ENCODE measurements around the gene BCAT1.

The BCAT1 gene

DNA sequence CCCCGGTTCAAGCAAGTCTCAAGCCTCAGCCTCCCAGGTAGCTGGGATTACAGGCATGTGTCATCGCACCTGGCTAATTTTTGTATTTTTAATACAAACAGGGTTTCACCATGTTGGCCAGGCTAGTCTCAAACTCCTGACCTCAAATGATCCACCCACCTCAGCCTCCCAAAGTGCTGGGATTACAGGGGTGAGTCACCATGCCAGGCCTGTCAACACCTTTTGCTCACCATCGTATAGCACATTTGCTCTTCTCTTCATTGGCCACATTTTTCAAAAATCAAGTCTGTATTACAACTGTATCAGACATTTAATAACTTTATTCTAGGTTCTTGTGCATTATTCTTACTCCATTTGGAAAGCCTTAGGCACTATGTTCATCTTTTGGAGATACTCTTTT is 50.3 kb downstream of the BCAT1 start:
- peaks cover 12% of the 10 kb centered on the region for H3K4me1 ChIP-seq (ENCODE audit: control insufficient read depth, insufficient read depth, low read length)
- no peak overlapping the region for H3K4me3 ChIP-seq (ENCODE audit: low read length in 2 of 2)
- no peaks in the 10 kb centered on the region for H3K9me3 ChIP-seq (ENCODE audit: control insufficient read depth in 2 of 2, low read length in 2 of 2)
- no peak overlapping the region for H3K9ac ChIP-seq (ENCODE audit: low read length in 2 of 2)
- H3K36me3 ChIP-seq (ENCODE audit: control insufficient read depth in 2 of 2, insufficient read depth in 2 of 2, low read length in 2 of 2) = no peaks in the 10 kb centered on the region
- H3K27ac ChIP-seq (ENCODE audit: low read length) = no peak overlapping the region
- peaks cover 11 to 16% of the 10 kb centered on the region in 2 donors for H3K27me3 ChIP-seq (ENCODE audit: control insufficient read depth in 1 of 2, insufficient read depth in 2 of 2, low read length in 2 of 2)

DNA sequence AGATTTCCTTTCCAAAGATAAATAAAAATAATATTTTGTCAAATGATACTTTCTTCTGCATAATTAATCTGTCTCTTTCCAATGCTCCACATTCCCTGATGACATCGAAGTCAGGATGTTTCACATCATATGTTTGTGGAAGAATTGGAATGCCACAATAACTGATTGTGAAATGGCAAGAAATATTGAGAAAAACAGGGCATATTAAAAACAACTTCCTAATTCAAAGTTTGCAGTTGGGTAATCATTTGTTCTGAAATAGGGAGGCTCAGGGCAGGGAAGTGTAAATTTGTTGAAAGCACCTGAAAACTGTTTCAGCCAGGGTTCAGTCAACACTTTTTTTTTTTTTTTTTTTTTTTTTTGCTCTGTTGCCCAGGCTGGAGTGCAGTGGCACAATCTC is 50.7 kb downstream of the BCAT1 start:
- Histone ChIP-seq H3K9ac (ENCODE audit: low read length in 2 of 2) (no peak overlapping the region), H3K27ac (ENCODE audit: low read length) (no peak overlapping the region), H3K4me1 (ENCODE audit: control insufficient read depth, insufficient read depth, low read length) (peaks cover 8% of the 10 kb centered on the region), H3K27me3 (ENCODE audit: control insufficient read depth in 1 of 2, insufficient read depth in 2 of 2, low read length in 2 of 2) (peaks cover 8 to 11% of the 10 kb centered on the region in 2 donors), H3K36me3 (ENCODE audit: control insufficient read depth in 2 of 2, insufficient read depth in 2 of 2, low read length in 2 of 2) (no peaks in the 10 kb centered on the region), H3K4me3 (ENCODE audit: low read length in 2 of 2) (no peak overlapping the region), H3K9me3 (ENCODE audit: control insufficient read depth in 2 of 2, low read length in 2 of 2) (no peaks in the 10 kb centered on the region)

DNA sequence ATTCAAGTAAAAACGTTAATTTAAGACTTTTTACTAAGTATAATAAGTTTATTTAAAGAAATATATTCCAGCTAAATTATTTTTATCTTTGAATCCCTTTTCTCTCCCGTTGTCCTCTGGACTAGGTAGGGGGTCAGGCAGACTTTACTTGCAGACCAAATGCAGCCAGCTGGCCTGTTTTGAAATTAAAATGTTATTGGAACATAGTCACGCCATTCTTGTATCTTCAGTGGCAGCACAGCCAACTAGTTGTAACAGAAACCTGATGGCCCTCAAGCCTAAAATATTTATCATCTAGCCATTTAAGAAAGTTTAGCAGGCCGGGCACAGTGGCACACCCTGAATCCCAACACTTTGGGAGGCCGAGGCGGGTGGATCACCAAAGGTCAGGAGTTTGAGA is 52.7 kb downstream of the BCAT1 start:
- no peak overlapping the region for H3K4me3 ChIP-seq (ENCODE audit: low read length in 2 of 2)
- no peaks in the 10 kb centered on the region for H3K4me1 ChIP-seq (ENCODE audit: control insufficient read depth, insufficient read depth, low read length)
- no peaks in the 10 kb centered on the region for H3K27me3 ChIP-seq (ENCODE audit: control insufficient read depth in 1 of 2, insufficient read depth in 2 of 2, low read length in 2 of 2)
- no peaks in the 10 kb centered on the region for H3K36me3 ChIP-seq (ENCODE audit: control insufficient read depth in 2 of 2, insufficient read depth in 2 of 2, low read length in 2 of 2)
- no peak overlapping the region for H3K9ac ChIP-seq (ENCODE audit: low read length in 2 of 2)
- H3K9me3 ChIP-seq (ENCODE audit: control insufficient read depth in 2 of 2, low read length in 2 of 2) = no peaks in the 10 kb centered on the region
- no peak overlapping the region for H3K27ac ChIP-seq (ENCODE audit: low read length)

DNA sequence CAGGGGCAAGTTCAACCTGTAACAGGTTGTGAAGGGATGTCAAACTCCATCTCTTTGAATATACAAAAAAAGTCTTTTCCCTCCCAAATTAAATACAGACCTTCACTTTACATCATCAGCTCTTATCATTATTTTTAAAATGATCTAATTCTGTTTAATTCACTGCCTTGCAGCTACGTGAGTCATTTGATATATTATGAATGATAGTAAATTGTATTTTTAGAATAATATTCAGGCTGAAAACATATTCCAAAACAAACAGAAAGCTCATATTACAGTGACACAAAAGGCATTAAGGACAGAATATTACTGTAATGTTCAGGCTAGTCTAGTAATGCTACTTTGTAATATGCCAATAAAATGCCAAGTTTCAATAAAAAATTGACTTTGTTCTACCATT is 53.3 kb downstream of the BCAT1 start:
- Histone ChIP-seq H3K27ac (ENCODE audit: low read length) (no peak overlapping the region), H3K9ac (ENCODE audit: low read length in 2 of 2) (no peak overlapping the region), H3K27me3 (ENCODE audit: control insufficient read depth in 1 of 2, insufficient read depth in 2 of 2, low read length in 2 of 2) (no peaks in the 10 kb centered on the region), H3K4me3 (ENCODE audit: low read length in 2 of 2) (no peak overlapping the region), H3K4me1 (ENCODE audit: control insufficient read depth, insufficient read depth, low read length) (no peaks in the 10 kb centered on the region), H3K36me3 (ENCODE audit: control insufficient read depth in 2 of 2, insufficient read depth in 2 of 2, low read length in 2 of 2) (no peaks in the 10 kb centered on the region), H3K9me3 (ENCODE audit: control insufficient read depth in 2 of 2, low read length in 2 of 2) (no peaks in the 10 kb centered on the region)

DNA sequence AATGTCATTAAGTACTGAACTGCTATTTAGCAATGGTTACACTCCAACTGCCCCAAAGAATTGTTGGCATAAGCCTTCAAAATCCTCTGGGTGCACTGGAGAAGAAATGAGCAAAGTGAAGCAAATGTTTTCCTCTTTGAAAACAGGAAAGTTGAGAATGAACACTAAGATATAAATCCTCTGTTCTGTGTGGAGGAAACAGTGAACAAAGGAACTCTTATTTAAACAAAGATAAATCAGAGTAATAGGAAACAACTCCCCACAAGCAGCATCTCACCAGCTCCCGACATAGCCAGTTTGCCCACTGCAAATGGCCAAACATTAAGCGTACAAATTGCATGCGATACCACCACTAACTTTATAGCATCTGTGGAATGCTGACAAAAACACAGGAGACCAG is 54.0 kb downstream of the BCAT1 start:
- Histone ChIP-seq H3K27ac (ENCODE audit: low read length) (no peak overlapping the region), H3K9me3 (ENCODE audit: control insufficient read depth in 2 of 2, low read length in 2 of 2) (no peaks in the 10 kb centered on the region), H3K36me3 (ENCODE audit: control insufficient read depth in 2 of 2, insufficient read depth in 2 of 2, low read length in 2 of 2) (no peaks in the 10 kb centered on the region), H3K9ac (ENCODE audit: low read length in 2 of 2) (no peak overlapping the region), H3K27me3 (ENCODE audit: control insufficient read depth in 1 of 2, insufficient read depth in 2 of 2, low read length in 2 of 2) (no peaks in the 10 kb centered on the region), H3K4me1 (ENCODE audit: control insufficient read depth, insufficient read depth, low read length) (no peaks in the 10 kb centered on the region), H3K4me3 (ENCODE audit: low read length in 2 of 2) (no peak overlapping the region)

DNA sequence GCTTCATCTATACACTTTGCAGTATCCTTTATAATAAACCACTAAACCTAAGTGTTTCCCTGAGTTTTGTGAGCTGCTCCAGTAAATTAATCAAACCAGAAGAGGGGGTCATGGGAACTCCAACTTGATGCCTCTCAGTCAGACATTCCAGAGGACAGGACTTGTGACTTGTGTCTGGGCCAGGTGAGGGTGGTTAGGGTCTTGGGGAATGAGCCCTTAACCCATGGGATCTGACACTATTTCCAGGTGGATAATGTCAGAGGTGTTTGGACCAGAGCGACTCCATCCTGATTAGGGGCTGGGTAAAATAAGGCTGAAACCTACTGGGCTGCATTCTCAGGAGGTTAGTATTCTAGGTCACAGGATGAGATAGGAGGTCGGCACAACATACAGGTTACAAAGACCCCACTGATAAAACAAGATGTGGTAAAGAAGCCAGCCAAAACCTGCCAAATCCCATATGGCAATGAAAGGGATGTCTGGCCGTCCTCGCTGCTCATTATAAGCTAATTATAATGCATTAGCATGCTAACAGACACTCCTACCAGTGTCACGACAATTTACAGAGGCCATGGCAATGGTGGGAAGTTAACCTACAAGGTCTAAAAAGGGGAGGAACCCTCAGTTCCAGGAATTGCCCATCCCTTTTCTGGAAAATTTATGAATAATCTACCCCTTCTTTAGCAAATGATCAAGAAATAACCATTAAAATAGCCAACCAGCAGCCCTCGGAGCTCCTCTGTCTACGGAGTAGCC is 58.7 kb downstream of the BCAT1 start:
- H3K9ac ChIP-seq (ENCODE audit: low read length in 2 of 2) = no peak overlapping the region
- H3K36me3 ChIP-seq (ENCODE audit: control insufficient read depth in 2 of 2, insufficient read depth in 2 of 2, low read length in 2 of 2) = no peaks in the 10 kb centered on the region
- H3K9me3 ChIP-seq (ENCODE audit: control insufficient read depth in 2 of 2, low read length in 2 of 2) = no peaks in the 10 kb centered on the region
- H3K27ac ChIP-seq (ENCODE audit: low read length) = no peak overlapping the region
- H3K4me3 ChIP-seq (ENCODE audit: low read length in 2 of 2) = no peak overlapping the region
- H3K27me3 ChIP-seq (ENCODE audit: control insufficient read depth in 1 of 2, insufficient read depth in 2 of 2, low read length in 2 of 2) = no peaks in the 10 kb centered on the region
- H3K4me1 ChIP-seq (ENCODE audit: control insufficient read depth, insufficient read depth, low read length) = no peaks in the 10 kb centered on the region

DNA sequence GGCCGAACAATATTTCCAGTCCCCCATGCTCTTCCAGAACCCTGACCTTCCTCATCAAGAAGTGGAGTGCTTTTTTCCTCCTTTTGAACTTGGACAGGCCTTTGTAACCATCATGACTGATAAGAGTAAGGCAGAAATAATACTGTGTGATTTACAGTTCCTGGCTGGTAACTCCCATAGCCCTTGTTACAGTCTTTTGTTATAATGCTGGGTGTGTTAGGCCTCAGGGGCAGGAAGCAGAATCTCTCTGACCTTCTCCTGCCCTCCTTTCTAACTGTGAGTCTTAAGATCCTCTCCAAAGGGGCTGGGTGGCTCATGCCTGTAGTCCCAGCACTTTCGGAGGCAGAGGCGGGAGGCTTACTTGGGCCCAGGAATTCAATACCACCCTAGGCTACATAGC is 59.5 kb downstream of the BCAT1 start:
- H3K9me3 ChIP-seq (ENCODE audit: control insufficient read depth in 2 of 2, low read length in 2 of 2) = no peaks in the 10 kb centered on the region

DNA sequence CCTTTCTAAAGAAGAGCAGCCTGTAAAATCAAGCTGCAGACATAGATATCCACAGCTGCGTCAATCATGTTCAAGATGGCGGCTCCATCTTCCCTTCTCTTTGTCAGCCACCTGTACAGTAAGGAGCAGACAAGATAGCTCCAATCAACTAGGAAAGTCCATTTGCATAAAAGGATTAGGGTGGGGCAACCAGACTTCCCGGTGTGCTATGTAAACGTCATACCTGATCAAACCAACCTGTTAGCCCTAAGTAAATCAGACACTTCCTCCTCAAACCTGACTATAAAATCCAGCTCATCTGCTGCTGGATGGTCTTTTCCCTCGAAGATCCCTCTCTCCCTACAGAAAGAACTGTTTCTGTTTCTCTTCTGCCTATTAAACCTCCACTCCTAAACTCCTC is 60.1 kb downstream of the BCAT1 start:
- H3K4me3 ChIP-seq (ENCODE audit: low read length in 2 of 2) = no peak overlapping the region
- no peaks in the 10 kb centered on the region for H3K27me3 ChIP-seq (ENCODE audit: control insufficient read depth in 1 of 2, insufficient read depth in 2 of 2, low read length in 2 of 2)
- no peaks in the 10 kb centered on the region for H3K4me1 ChIP-seq (ENCODE audit: control insufficient read depth, insufficient read depth, low read length)
- H3K27ac ChIP-seq (ENCODE audit: low read length) = no peak overlapping the region
- H3K36me3 ChIP-seq (ENCODE audit: control insufficient read depth in 2 of 2, insufficient read depth in 2 of 2, low read length in 2 of 2) = no peaks in the 10 kb centered on the region
- H3K9ac ChIP-seq (ENCODE audit: low read length in 2 of 2) = no peak overlapping the region
- H3K9me3 ChIP-seq (ENCODE audit: control insufficient read depth in 2 of 2, low read length in 2 of 2) = no peaks in the 10 kb centered on the region

More for the DNA sequence above, 59.5 kb downstream of the BCAT1 start:
- no peaks in the 10 kb centered on the region for H3K27me3 ChIP-seq (ENCODE audit: control insufficient read depth in 1 of 2, insufficient read depth in 2 of 2, low read length in 2 of 2)
- no peak overlapping the region for H3K4me3 ChIP-seq (ENCODE audit: low read length in 2 of 2)
- H3K4me1 ChIP-seq (ENCODE audit: control insufficient read depth, insufficient read depth, low read length) = no peaks in the 10 kb centered on the region
- no peaks in the 10 kb centered on the region for H3K36me3 ChIP-seq (ENCODE audit: control insufficient read depth in 2 of 2, insufficient read depth in 2 of 2, low read length in 2 of 2)
- H3K9ac ChIP-seq (ENCODE audit: low read length in 2 of 2) = no peak overlapping the region
- no peak overlapping the region for H3K27ac ChIP-seq (ENCODE audit: low read length)

DNA sequence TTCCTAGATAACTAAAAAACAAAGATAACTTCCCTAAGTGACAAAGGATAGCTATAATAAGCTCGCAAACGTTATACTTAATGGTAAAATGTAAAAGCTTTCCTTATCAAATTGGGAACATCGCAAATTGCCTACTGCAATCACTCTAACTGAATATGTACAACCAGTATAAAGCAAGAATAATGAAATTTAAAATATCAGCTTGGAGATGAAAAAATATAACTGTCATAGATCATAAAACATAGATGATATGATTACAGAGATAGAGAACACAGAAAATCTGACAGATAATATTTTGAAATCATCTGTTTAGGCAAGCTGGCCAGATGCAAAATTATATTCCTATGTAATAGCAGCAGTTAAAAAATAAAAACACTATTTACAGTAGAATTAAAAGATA is 64.0 kb downstream of the BCAT1 start:
- Histone ChIP-seq H3K27me3 (ENCODE audit: control insufficient read depth in 1 of 2, insufficient read depth in 2 of 2, low read length in 2 of 2) (no peaks in the 10 kb centered on the region), H3K9me3 (ENCODE audit: control insufficient read depth in 2 of 2, low read length in 2 of 2) (no peaks in the 10 kb centered on the region), H3K27ac (ENCODE audit: low read length) (no peak overlapping the region), H3K9ac (ENCODE audit: low read length in 2 of 2) (no peak overlapping the region), H3K4me1 (ENCODE audit: control insufficient read depth, insufficient read depth, low read length) (no peaks in the 10 kb centered on the region), H3K36me3 (ENCODE audit: control insufficient read depth in 2 of 2, insufficient read depth in 2 of 2, low read length in 2 of 2) (no peaks in the 10 kb centered on the region), H3K4me3 (ENCODE audit: low read length in 2 of 2) (no peak overlapping the region)

DNA sequence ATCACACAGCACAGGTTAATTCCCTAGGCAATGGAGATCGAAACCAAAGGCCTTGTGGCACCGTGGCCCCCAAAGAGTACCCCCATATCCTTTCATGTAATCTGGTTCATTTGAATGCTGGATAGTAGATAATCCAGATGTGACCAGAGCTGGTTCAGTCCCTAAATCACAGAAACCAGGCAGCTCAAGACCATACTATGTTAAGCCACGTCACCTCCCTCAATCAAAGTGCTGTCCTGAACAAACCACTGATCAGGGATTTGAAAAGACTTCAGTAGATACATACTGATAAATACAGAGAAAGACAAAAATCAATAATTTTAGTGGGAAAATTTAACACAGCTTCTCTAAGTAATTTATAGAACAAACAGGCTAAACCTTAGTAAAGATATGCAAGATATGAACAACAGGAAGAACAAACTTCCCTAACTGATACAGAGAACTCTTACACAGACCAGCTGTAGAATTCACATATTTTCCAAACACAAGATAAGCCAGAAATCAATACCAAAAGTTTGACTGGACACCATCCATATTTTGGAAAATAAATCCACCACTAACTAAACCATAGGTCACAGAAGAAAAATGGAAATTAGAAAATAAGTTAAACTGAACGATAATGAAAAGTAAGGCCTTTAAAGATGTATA is 67.1 kb downstream of the BCAT1 start:
- Histone ChIP-seq H3K27ac (ENCODE audit: low read length) (no peak overlapping the region), H3K4me1 (ENCODE audit: control insufficient read depth, insufficient read depth, low read length) (no peaks in the 10 kb centered on the region), H3K9ac (ENCODE audit: low read length in 2 of 2) (no peak overlapping the region), H3K36me3 (ENCODE audit: control insufficient read depth in 2 of 2, insufficient read depth in 2 of 2, low read length in 2 of 2) (no peaks in the 10 kb centered on the region), H3K4me3 (ENCODE audit: low read length in 2 of 2) (no peak overlapping the region), H3K27me3 (ENCODE audit: control insufficient read depth in 1 of 2, insufficient read depth in 2 of 2, low read length in 2 of 2) (no peaks in the 10 kb centered on the region), H3K9me3 (ENCODE audit: control insufficient read depth in 2 of 2, low read length in 2 of 2) (no peaks in the 10 kb centered on the region)

DNA sequence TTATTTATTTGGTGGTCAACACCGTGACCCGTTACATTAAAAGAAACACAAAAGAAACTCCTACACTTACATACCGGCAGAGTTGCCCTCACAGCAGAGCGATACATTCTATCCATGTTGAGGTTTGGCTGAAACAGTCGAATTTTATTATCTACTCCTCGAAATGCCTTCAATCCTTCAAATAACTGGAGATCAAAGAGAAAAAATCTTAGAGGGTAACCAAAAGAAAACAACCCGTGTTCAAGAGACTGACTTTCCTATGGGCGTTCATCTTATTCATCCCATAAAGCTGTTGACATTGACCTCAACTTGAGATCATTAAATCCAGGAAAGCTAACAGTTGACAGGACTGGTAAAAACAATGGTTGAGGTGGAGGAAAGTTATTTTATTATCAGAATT is 67.7 kb downstream of the BCAT1 start:
- no peak overlapping the region for H3K4me3 ChIP-seq (ENCODE audit: low read length in 2 of 2)
- H3K36me3 ChIP-seq (ENCODE audit: control insufficient read depth in 2 of 2, insufficient read depth in 2 of 2, low read length in 2 of 2) = no peaks in the 10 kb centered on the region
- H3K27ac ChIP-seq (ENCODE audit: low read length) = no peak overlapping the region
- H3K27me3 ChIP-seq (ENCODE audit: control insufficient read depth in 1 of 2, insufficient read depth in 2 of 2, low read length in 2 of 2) = no peaks in the 10 kb centered on the region
- H3K4me1 ChIP-seq (ENCODE audit: control insufficient read depth, insufficient read depth, low read length) = no peaks in the 10 kb centered on the region
- no peaks in the 10 kb centered on the region for H3K9me3 ChIP-seq (ENCODE audit: control insufficient read depth in 2 of 2, low read length in 2 of 2)
- H3K9ac ChIP-seq (ENCODE audit: low read length in 2 of 2) = no peak overlapping the region

All from stomach smooth muscle (tissue), 2 donors.